H1 (cell line): ENCODE results near the gene C16orf95. TPM values are rescaled to one million over a fixed set of nuclear protein-coding genes. Genes with fewer than 3 reads are reported as not detected.

Source experiments
- CTCF ChIA-PET: fragments of 300-600 bp; sonication (Branson Sonifier 250); formaldehyde crosslinking; loops from one replicate; lab custom pipeline; 2021; ENCODE audit not compliant: partially characterized antibody; lab: Charles Lee
- POLR2A ChIA-PET: fragments of 300-600 bp; sonication (Branson Sonifier 250); formaldehyde crosslinking; loops from one replicate; lab custom pipeline; 2021; ENCODE audit warnings: inconsistent platforms; ENCODE audit not compliant: partially characterized antibody; lab: Charles Lee
- DNase-seq, 2 experiments: peaks; one replicate each; pipeline versions ENCODE4 v3.0.0 to v3.0.0-alpha.2; 2010 to 2022; ENCODE audit warnings: low spot score in 2 of 2, low read depth in 1 of 2, mixed read lengths in 1 of 2
- FAIRE-seq: peaks from 2 replicates; lab custom pipeline; 2011; peaks lifted over from hg19 to GRCh38; lab: Jason Lieb, UNC
- H2AFZ ChIP-seq: 2 replicates; pipeline ENCODE4 v1.8.1; 2012; ENCODE audit warnings: low read length, inconsistent platforms
- H2AK5ac ChIP-seq: 2 replicates; pipeline ENCODE4 v1.6.1; 2013; ENCODE audit warnings: low read depth, low read length
- H2BK120ac ChIP-seq: replicated peaks from 2 replicates; pipeline ENCODE3; 2013; ENCODE audit warnings: low read depth, low read length, inconsistent platforms
- H2BK12ac ChIP-seq: 2 replicates; pipeline ENCODE4 v1.6.1; 2013; ENCODE audit warnings: low read depth, low read length
- H2BK15ac ChIP-seq: 2 replicates; pipeline ENCODE4 v1.6.1; 2013; ENCODE audit warnings: low read length
- H2BK20ac ChIP-seq: 2 replicates; pipeline ENCODE4 v1.6.1; 2013; ENCODE audit warnings: low read length
- H2BK5ac ChIP-seq: 2 replicates; pipeline ENCODE4 v1.6.1; 2013; ENCODE audit warnings: low read depth, low read length
- H3K14ac ChIP-seq: 2 replicates; pipeline ENCODE4 v1.6.1; 2013; ENCODE audit warnings: inconsistent platforms; ENCODE audit not compliant: insufficient read length
- H3K18ac ChIP-seq: 2 replicates; pipeline ENCODE4 v1.6.1; 2013; ENCODE audit warnings: low read length; ENCODE audit errors: extremely low read depth
- H3K23ac ChIP-seq: 2 replicates; pipeline ENCODE4 v1.6.1; 2013; ENCODE audit warnings: inconsistent platforms; ENCODE audit not compliant: insufficient read length
- H3K23me2 ChIP-seq: 2 replicates; pipeline ENCODE4 v1.6.1; 2013; ENCODE audit warnings: low read depth, low read length
- H3K27ac ChIP-seq: 2 replicates; pipeline ENCODE4 v1.6.1; 2011; ENCODE audit warnings: low read depth, low read length, inconsistent platforms
- H3K27me3 ChIP-seq, 4 experiments: replicated peaks in 1 of 4; 1 replicate in 1 of 4; 2 replicates in 3 of 4; pipeline versions ENCODE4 v1.6.1 to v1.8.1; 2011 to 2013; ENCODE audit warnings: low read length in 3 of 4, mild to moderate bottlenecking in 3 of 4, inconsistent platforms in 2 of 4, mixed read lengths in 2 of 4, moderate library complexity in 1 of 4; ENCODE audit not compliant: control insufficient read depth in 3 of 4, insufficient read depth in 3 of 4; ENCODE audit errors: extremely low read depth in 1 of 4
- H3K36me3 ChIP-seq, 4 experiments: 2 replicates each; pipeline versions ENCODE4 v1.6.1 to v1.8.1; 2011 to 2013; ENCODE audit warnings: mild to moderate bottlenecking in 4 of 4, low read length in 3 of 4, moderate library complexity in 2 of 4, control low read depth in 1 of 4, inconsistent platforms in 1 of 4; ENCODE audit not compliant: insufficient read depth in 4 of 4, control insufficient read depth in 2 of 4
- H3K4ac ChIP-seq: replicated peaks from 2 replicates; pipeline ENCODE3; 2013; ENCODE audit warnings: low read length, low read depth, mixed read lengths, inconsistent platforms; ENCODE audit not compliant: insufficient read length
- H3K4me1 ChIP-seq, 4 experiments: replicated peaks in 1 of 4; 1 replicate in 1 of 4; 2 replicates in 3 of 4; pipeline versions ENCODE4 v1.6.1 to v1.8.1; 2011 to 2013; ENCODE audit warnings: low read length in 3 of 4, inconsistent platforms in 2 of 4, mixed read lengths in 1 of 4; ENCODE audit not compliant: insufficient read depth in 4 of 4, control insufficient read depth in 3 of 4
- H3K4me2 ChIP-seq, 2 experiments: 2 replicates each; pipeline versions ENCODE4 v1.6.1 to v1.8.1; 2011 to 2013; ENCODE audit warnings: low read depth in 2 of 2, low read length in 2 of 2, control low read depth in 1 of 2, inconsistent platforms in 1 of 2, mild to moderate bottlenecking in 1 of 2; ENCODE audit not compliant: insufficient read depth in 1 of 2
- H3K4me3 ChIP-seq, 4 experiments: fragments of 200-600, 300-600 bp in 1 of 4; sonication (generic), shearing (Covaris generic), sonication (Bioruptor Twin) in 1 of 4; 2 replicates each; pipeline versions ENCODE4 v1.5.1 to v1.8.1; 2011 to 2016; ENCODE audit warnings: low read length in 4 of 4, low read depth in 3 of 4, control low read depth in 2 of 4, inconsistent platforms in 2 of 4, mild to moderate bottlenecking in 2 of 4, mixed read lengths in 1 of 4, moderate library complexity in 1 of 4; ENCODE audit not compliant: insufficient read depth in 2 of 4; ENCODE audit errors: extremely low read depth in 1 of 4
- H3K56ac ChIP-seq: replicated peaks from 2 replicates; pipeline ENCODE3; 2013; ENCODE audit warnings: low read depth, mild to moderate bottlenecking, mixed read lengths, low read length, inconsistent platforms; ENCODE audit not compliant: insufficient read length
- H3K79me1 ChIP-seq: 2 replicates; pipeline ENCODE4 v1.6.1; 2013; ENCODE audit warnings: low read depth, low read length, control low read depth
- H3K79me2 ChIP-seq, 2 experiments: 2 replicates each; pipeline versions ENCODE4 v1.6.1 to v1.8.1; 2012 to 2013; ENCODE audit warnings: low read length in 2 of 2, mild to moderate bottlenecking in 2 of 2, inconsistent platforms in 1 of 2; ENCODE audit not compliant: insufficient read depth in 2 of 2, control insufficient read depth in 1 of 2
- H3K9ac ChIP-seq, 4 experiments: replicated peaks in 1 of 4; 1 replicate in 1 of 4; 2 replicates in 3 of 4; pipeline versions ENCODE4 v1.6.1 to v1.8.1; 2011 to 2013; ENCODE audit warnings: low read depth in 3 of 4, low read length in 3 of 4, control low read depth in 2 of 4, mild to moderate bottlenecking in 2 of 4, moderate library complexity in 2 of 4, inconsistent platforms in 1 of 4; ENCODE audit errors: extremely low read depth in 1 of 4
- H3K9me3 ChIP-seq, 2 experiments: 2 replicates each; pipeline versions ENCODE4 v1.6.1 to v1.8.1; 2012 to 2013; ENCODE audit warnings: mild to moderate bottlenecking in 2 of 2, moderate library complexity in 2 of 2, control low read depth in 1 of 2, inconsistent platforms in 1 of 2, low read depth in 1 of 2, low read length in 1 of 2, mixed read lengths in 1 of 2; ENCODE audit not compliant: insufficient read depth in 2 of 2
- H4K20me1 ChIP-seq, 2 experiments: replicated peaks in 1 of 2; 2 replicates each; pipeline versions ENCODE3 to v1.8.1; 2011 to 2013; ENCODE audit warnings: inconsistent platforms in 2 of 2, low read length in 2 of 2, mild to moderate bottlenecking in 1 of 2; ENCODE audit not compliant: insufficient read depth in 2 of 2, control insufficient read depth in 1 of 2
- H4K5ac ChIP-seq: 2 replicates; pipeline ENCODE4 v1.6.1; 2013; ENCODE audit warnings: low read length, low read depth, mixed read lengths, inconsistent platforms; ENCODE audit not compliant: insufficient read length
- H4K8ac ChIP-seq: 2 replicates; pipeline ENCODE4 v1.8.0; 2013; ENCODE audit warnings: mild to moderate bottlenecking, moderate library complexity, low read length, inconsistent platforms; ENCODE audit not compliant: insufficient read depth; ENCODE audit errors: extremely low read depth
- H4K91ac ChIP-seq: replicated peaks from 2 replicates; pipeline ENCODE3; 2013; ENCODE audit warnings: low read length, mixed read lengths, inconsistent platforms; ENCODE audit not compliant: insufficient read length
- CREB1 ChIP-seq: IDR thresholded peaks from 2 replicates; pipeline ENCODE4 v1.6.1; 2012; ENCODE audit warnings: inconsistent platforms
- CTCF ChIP-seq, 3 experiments: IDR thresholded peaks; 1 replicate in 2 of 3; 2 replicates in 1 of 3; pipeline versions ENCODE4 v1.5.1 to v1.6.1; 2011; ENCODE audit warnings: low read length in 3 of 3, mild to moderate bottlenecking in 3 of 3, inconsistent platforms in 2 of 3, low read depth in 1 of 3, moderate library complexity in 1 of 3; ENCODE audit not compliant: insufficient read depth in 1 of 3; ENCODE audit errors: control extremely low read depth in 1 of 3
- HDAC2 ChIP-seq, 2 experiments: fragments of 300-600 bp in 1 of 2; sonication (generic) in 1 of 2; IDR thresholded peaks; 2 replicates each; pipeline ENCODE4 v1.6.1; 2011 to 2012; ENCODE audit warnings: low read depth in 2 of 2, low read length in 2 of 2, mild to moderate bottlenecking in 2 of 2, moderate library complexity in 2 of 2, borderline replicate concordance in 1 of 2, inconsistent platforms in 1 of 2
- POLR2A ChIP-seq, 2 experiments: IDR thresholded peaks; 1 replicate in 1 of 2; 2 replicates in 1 of 2; pipeline ENCODE4 v1.6.1; 2011; ENCODE audit warnings: low read depth in 2 of 2, low read length in 2 of 2, mild to moderate bottlenecking in 2 of 2; ENCODE audit errors: control extremely low read depth in 1 of 2
- RNF2 ChIP-seq: fragments of 200-900, 300-1000 bp; sonication (generic); IDR thresholded peaks from 2 replicates; pipeline ENCODE4 v1.7.1; 2016; ENCODE audit warnings: borderline replicate concordance, low read depth, mild to moderate bottlenecking, antibody characterized with exemption, low read length; ENCODE audit not compliant: poor library complexity, severe bottlenecking; ENCODE audit errors: missing control alignments
- SAP30 ChIP-seq: fragments of 300-600 bp; sonication (generic); IDR thresholded peaks from 2 replicates; pipeline ENCODE4 v1.7.1; 2012; ENCODE audit warnings: low read length, moderate library complexity, mild to moderate bottlenecking, inconsistent platforms; ENCODE audit not compliant: insufficient read depth, insufficient replicate concordance
- SIX5 ChIP-seq: IDR thresholded peaks from 2 replicates; pipeline ENCODE4 v1.6.1; 2011; ENCODE audit warnings: mild to moderate bottlenecking, low read depth, low read length
- SP2 ChIP-seq: IDR thresholded peaks from 2 replicates; pipeline ENCODE4 v1.6.1; 2012; ENCODE audit warnings: mild to moderate bottlenecking, low read length, inconsistent platforms
- SRF ChIP-seq: IDR thresholded peaks from 2 replicates; pipeline ENCODE4 v1.6.1; 2011; ENCODE audit warnings: mild to moderate bottlenecking, low read depth, low read length, moderate library complexity
- TBP ChIP-seq: IDR thresholded peaks from 2 replicates; pipeline ENCODE4 v1.6.1; 2011; ENCODE audit warnings: low read depth, low read length, improper control_type of control experiment
- WGBS, 2 experiments: shearing (Covaris generic) in 1 of 2; methylation state at CpG; one replicate each; pipeline versions ENCODE4 v1.1.6 to v1.1.7; 2013 to 2015; ENCODE audit warnings: low lambda C conversion rate in 2 of 2, mixed read lengths in 2 of 2, inconsistent platforms in 1 of 2, low coverage in 1 of 2, missing lambda C conversion rate in 1 of 2; ENCODE audit not compliant: insufficient replicate concordance in 2 of 2, insufficient coverage in 1 of 2, insufficient read length in 1 of 2; ENCODE audit errors: extremely low coverage in 1 of 2, missing lambda C conversion rate in 1 of 2; 5-methylcytosine and 5-hydroxymethylcytosine counted together
- polyA plus RNA-seq, 7 experiments: library from polyadenylated mRNA; depleted of rRNA in 3 of 7; stranded (reverse) in 5 of 7; unstranded in 2 of 7; fragments of >200 nt in 5 of 7; fragments of 200-250 nt in 2 of 7; gene quantifications; 1 replicate in 5 of 7; 2 replicates in 1 of 7; 4 replicates in 1 of 7; pipeline versions ENCODE4 v1.2.1 to v1.2.3, GENCODE V29; 2011 to 2013; ENCODE audit warnings: missing spikeins in 2 of 7, mixed read lengths in 2 of 7
- total RNA-seq: library from RNA; stranded (reverse); fragmentation: NEBNext Ultra II Directional; extraction: Animal tissue kit (Norgen Biotek cat#: 25700); gene quantifications from 2 replicates; pipeline ENCODE4 v1.2.1, GENCODE V29; 2021
- TF ChIP-seq, protein P1 (sequence below): IDR thresholded peaks from 2 replicates; pipeline ENCODE4 v1.6.1; 2012; ENCODE audit warnings: inconsistent platforms

C16orf95 gene
- total and polyA plus RNA-seq, 2 of the 8 experiments (the other 6 are each of a cell fraction or from before 2014, with no cell fraction given): 5.0 to 5.4 TPM

- Histone ChIP-seq H2BK5ac (no peak overlapping the region), H4K8ac (no peak overlapping the region), H3K9ac (no peak overlapping the region), H3K23me2 (no peaks in the 10 kb centered on the region; the same call in 1 of the 2 replicates), H3K4ac (no peak overlapping the region), H3K14ac (no peak overlapping the region), H3K4me3 (no peak overlapping the region), H4K20me1 (no peaks in the 10 kb centered on the region), H3K18ac (no peak overlapping the region), H3K27ac (no peak overlapping the region), H3K4me1 (no peaks in the 10 kb centered on the region), H3K79me1 (no peaks in the 10 kb centered on the region), H3K9me3 (no peaks in the 10 kb centered on the region), H2AK5ac (no peak overlapping the region), H3K79me2 (no peaks in the 10 kb centered on the region), H4K91ac (no peak overlapping the region), H3K56ac (no peak overlapping the region), H2BK15ac (no peak overlapping the region), H2BK120ac (no peak overlapping the region), H2AFZ (no peak overlapping the region), H2BK12ac (no peak overlapping the region), H3K23ac (no peak overlapping the region), H2BK20ac (no peak overlapping the region), H3K4me2 (no peak overlapping the region), H3K27me3 (no peaks in the 10 kb centered on the region; a peak in 1 of 7 replicates), H4K5ac (no peak overlapping the region), H3K36me3 (no peaks in the 10 kb centered on the region)
- FAIRE-seq (no peak), DNase-seq (no peak)
- ChIA-PET POLR2A (no interaction called here), CTCF (interaction anchor here (1.2 to 1.8 kb wide), 5 partner anchors 16 to 289 kb away, joined by 3 to 6 read pairs (median 3); no protein-coding TSS in a partner anchor)
- WGBS, 2 experiments: 89% methylated on average over 4 of the region's 4 CpGs; no CpG with 5 or more reads in 1 of the 2 experiments
- no peak for TF ChIP-seq SAP30
- TF ChIP-seq HDAC2 (IDR thresholded peaks at IDR 0.05; ENCODE audit: borderline replicate concordance in 1 of 2, low read depth in 2 of 2, low read length in 2 of 2): no peak
- TF ChIP-seq CREB1: no peak
- no peak for TF ChIP-seq SP2
- TF ChIP-seq, protein P1, sequence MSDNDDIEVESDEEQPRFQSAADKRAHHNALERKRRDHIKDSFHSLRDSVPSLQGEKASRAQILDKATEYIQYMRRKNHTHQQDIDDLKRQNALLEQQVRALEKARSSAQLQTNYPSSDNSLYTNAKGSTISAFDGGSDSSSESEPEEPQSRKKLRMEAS: no peak
- no peak for TF ChIP-seq SRF
- TF ChIP-seq CTCF (IDR thresholded peaks at IDR 0.05; ENCODE audit: control extremely low read depth in 1 of 3, insufficient read depth in 1 of 3, low read depth in 1 of 3, low read length in 3 of 3): no peak
- TF ChIP-seq TBP: no peak
- no peak for TF ChIP-seq SIX5
- TF ChIP-seq POLR2A (IDR thresholded peaks at IDR 0.05; ENCODE audit: control extremely low read depth in 1 of 2, low read depth in 2 of 2, low read length in 2 of 2): no peak
- no peak for TF ChIP-seq RNF2
Measured at GRCh38 chr16:87274794-87275193, 42.4 kb downstream of the C16orf95 start.
